D721Med (cell line): ENCODE results near the gene DNAJC28.

ENCODE experiments used
- DNase-seq: peaks from one replicate; pipeline ENCODE4 v3.0.0; 2011; ENCODE audit warnings: low spot score; ENCODE audit not compliant: insufficient read length
- FAIRE-seq: peaks from 2 replicates; lab custom pipeline; 2011; peaks lifted over from hg19 to GRCh38; lab: Jason Lieb, UNC
- TF ChIP-seq, protein P1 (sequence below): IDR thresholded peaks from 2 replicates; pipeline ENCODE4 v1.5.1; 2012; ENCODE audit warnings: mild to moderate bottlenecking, control low read depth; ENCODE audit not compliant: insufficient read depth; ENCODE audit errors: missing control alignments

Gene DNAJC28, protein sequence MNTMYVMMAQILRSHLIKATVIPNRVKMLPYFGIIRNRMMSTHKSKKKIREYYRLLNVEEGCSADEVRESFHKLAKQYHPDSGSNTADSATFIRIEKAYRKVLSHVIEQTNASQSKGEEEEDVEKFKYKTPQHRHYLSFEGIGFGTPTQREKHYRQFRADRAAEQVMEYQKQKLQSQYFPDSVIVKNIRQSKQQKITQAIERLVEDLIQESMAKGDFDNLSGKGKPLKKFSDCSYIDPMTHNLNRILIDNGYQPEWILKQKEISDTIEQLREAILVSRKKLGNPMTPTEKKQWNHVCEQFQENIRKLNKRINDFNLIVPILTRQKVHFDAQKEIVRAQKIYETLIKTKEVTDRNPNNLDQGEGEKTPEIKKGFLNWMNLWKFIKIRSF

DNA sequence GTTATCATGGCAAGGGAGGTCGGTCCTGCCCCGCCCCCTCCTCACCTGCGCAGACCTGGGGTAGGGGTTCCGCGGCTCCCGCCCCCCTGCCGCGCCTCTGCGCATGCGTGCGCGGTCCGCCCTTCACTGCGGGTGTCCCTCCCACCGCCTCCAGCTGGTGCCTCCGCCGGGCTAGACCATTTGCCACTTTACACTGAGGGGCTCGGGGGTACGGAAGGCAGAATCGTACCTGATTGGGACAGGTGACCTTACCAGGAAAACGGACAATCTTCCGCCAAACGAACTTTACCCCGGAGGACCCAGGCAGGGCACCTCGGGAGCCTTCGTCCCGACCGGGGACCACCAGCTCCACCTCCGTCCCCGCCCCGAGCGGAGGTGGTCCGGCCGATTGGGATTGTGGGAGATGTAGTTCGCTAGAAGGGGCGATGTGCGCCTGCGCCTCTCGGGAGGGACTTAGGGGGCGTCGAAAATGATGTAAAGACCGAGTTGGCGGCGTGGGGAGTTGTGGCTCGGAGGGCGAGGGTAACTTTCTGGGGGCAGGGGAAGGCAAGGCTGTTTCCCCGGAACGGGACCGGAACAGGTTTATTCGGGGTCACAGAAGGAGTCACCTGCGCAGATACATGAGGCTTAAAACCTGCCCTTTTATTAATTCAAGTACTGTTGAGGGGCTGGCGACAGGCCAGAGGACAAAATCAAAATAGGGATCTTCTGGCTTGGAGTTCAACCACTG, at the start of gene DNAJC28:
DNAJC28 (minus strand) TSS at position 344 of the 730 bp plus-strand sequence. CDS start 2,323 bp downstream, outside the sequence.
- no peak for FAIRE-seq

DNA sequence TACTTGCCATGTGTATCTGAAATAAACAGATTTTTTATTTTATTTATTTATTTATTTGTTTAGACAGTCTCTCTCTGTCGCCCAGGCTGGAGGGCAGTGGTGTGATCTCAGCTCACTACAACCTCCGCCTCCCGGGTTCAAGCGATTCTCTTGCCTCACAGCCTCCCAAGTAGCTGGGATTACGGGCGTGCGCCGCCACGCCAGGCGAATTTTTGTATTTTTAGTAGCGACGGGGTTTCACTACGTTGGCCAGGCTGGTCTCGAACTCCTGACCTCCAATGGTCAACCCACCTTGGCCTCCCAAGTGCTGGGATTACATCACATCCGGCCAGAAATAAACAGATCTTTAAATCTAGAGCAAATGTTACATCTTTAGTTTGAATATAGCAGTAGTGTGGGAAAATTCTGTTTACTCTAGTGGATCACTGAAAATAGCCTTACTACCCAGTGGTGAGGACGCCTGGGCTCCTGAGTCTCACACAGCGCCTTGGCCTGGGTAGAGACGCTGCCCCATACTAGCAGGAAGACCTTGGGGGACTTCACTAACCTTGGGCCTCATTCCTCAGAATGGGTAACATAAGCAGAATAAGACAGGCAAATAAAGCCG, 49.7 kb upstream of the DNAJC28 start:
- FAIRE-seq = no peak

More for the DNA sequence above, at the start of gene DNAJC28:
- DNase-seq = peak; percentile 84
- TF ChIP-seq, protein P1, sequence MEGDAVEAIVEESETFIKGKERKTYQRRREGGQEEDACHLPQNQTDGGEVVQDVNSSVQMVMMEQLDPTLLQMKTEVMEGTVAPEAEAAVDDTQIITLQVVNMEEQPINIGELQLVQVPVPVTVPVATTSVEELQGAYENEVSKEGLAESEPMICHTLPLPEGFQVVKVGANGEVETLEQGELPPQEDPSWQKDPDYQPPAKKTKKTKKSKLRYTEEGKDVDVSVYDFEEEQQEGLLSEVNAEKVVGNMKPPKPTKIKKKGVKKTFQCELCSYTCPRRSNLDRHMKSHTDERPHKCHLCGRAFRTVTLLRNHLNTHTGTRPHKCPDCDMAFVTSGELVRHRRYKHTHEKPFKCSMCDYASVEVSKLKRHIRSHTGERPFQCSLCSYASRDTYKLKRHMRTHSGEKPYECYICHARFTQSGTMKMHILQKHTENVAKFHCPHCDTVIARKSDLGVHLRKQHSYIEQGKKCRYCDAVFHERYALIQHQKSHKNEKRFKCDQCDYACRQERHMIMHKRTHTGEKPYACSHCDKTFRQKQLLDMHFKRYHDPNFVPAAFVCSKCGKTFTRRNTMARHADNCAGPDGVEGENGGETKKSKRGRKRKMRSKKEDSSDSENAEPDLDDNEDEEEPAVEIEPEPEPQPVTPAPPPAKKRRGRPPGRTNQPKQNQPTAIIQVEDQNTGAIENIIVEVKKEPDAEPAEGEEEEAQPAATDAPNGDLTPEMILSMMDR = no peak

DNA sequence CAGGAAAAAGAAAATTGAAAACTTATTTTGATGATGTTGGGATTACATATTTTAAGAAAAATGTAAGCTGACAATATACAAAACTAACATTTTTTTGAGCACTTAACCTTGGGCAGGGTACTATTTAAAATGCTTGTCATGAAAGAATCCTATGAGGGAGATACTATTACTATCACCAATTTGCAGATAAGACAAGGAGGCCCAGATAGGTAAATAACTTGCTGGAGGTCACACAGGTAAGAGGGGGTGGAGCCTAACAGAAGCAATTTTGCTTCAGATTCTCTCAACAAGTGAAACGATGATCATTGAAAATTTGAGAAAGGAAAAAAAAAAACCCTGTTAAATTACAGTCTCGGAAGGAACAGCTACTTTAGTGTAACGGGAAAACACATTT, 49.2 kb upstream of the DNAJC28 start:
- TF ChIP-seq, protein P1 = no peak
- DNase-seq = no peak
- FAIRE-seq = no peak

More for the DNA sequence above, 49.7 kb upstream of the DNAJC28 start:
- DNase-seq = no peak
- TF ChIP-seq, protein P1 = no peak

DNA sequence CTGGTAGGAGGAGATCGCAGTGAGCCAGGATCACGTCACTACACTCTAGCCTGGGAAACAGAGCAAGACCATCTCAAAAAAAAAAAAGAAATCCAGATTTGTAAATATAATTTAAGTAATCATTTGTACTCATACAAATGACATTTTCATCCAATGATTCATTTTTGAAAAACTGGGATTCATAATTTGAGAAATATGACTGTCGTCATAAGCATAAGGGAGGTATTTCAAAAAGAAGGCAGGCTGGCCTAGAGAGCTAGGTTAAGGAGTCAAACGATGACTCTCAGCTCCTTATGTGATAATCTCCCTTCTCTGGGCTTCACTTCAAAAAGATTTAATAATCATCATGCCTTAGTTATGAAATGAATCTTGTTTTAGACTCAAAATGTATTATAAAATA, 48.1 kb upstream of the DNAJC28 start:
- TF ChIP-seq, protein P1 = no peak
- DNase-seq = no peak
- FAIRE-seq = no peak

DNA sequence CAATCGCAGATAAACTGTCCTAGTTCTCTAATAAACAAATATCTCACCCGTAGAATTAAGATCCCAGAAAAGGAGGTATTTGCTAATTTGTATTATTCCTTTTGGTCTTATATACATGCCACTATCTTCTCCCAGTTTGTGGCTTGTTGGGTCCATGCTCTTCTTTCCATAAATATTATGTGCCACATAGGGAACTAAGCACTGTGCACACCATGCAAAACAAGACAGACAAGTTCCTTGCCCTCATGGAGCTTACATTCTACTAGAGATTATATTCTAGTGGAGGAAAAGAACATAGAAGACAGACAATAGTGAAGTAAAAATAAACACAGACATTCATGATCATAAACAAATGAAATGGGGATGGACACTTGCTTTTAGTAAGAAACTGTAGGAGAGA, 45.7 kb upstream of the DNAJC28 start:
- DNase-seq = no peak
- TF ChIP-seq, protein P1 = no peak
- no peak for FAIRE-seq

DNA sequence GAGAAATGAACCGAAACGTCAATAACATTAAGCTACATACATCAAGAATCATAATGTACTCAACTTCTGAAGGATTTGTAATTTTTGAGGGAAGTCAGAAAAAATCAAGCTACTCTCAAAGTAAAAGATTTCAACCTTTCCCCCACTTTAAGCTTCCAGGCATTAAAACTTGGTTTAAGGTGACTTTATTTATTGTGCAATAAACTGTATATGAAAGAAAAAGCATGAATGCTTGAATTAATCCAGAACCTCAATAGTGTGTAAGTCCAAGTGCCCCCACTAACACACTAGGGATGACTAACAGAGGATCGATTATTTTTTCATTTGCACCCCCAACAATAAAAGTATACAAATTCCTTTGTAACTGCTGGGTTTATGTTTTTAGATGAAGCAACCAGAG, 39.5 kb upstream of the DNAJC28 start:
- FAIRE-seq (no peak), DNase-seq (no peak)
- TF ChIP-seq, protein P1 = no peak

DNA sequence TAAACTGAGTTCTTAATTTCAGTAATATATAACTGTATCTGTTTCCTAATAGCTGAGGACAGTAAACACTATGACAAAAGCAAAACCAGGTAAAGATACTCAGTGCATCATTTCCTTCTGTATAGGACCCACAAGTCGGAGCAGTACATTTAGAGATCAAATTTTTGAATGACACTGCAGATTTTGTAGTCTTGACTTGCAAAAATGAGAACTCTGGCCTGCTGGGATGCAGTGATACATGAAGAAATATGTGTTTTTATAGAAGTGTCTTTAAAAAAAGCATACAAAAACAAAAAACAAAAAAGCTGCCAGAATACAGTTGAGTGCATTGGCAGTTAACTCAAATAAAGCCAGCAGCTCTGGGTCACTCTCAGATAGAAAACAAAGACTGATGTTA, 31.4 kb upstream of the DNAJC28 start:
- DNase-seq (no peak), FAIRE-seq (no peak)

More for the DNA sequence above, 31.4 kb upstream of the DNAJC28 start:
- TF ChIP-seq, protein P1 = no peak
